ENCODE measurements around the gene NHLRC1. TPM values are rescaled to one million over a fixed set of nuclear protein-coding genes. Genes with fewer than 3 reads are reported as not detected.

The NHLRC1 gene
- total RNA-seq, 2 donors from 2014 or later: 0.29 to 0.88 TPM

DNA sequence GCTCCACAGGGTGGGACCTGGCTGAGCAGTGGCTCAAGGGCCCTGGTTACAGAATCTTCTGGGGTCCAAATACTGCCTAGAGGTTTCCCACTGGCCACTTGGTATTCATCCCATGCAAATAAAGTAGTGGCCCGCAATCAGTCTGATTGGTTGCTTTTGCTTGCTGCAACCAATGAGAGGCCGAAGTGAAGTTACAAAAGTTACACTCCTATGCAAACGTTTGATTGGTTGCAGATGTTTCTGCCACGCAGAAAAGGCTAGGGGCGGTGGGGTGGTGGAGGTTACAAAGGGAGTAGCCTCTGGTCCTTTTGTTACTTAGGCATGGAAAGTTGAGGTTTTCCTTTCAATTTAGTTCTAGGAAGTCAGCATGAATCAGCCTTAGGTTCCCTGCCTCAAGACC lies 3.6 kb upstream of the NHLRC1 start:
- no peaks in the 10 kb centered on the region for H3K9me3 ChIP-seq (ENCODE audit: control insufficient read depth, low read length)
- peaks cover 12% of the 10 kb centered on the region for H3K36me3 Mint-ChIP-seq (ENCODE audit: low read depth)
- H3K27me3 Mint-ChIP-seq (ENCODE audit: insufficient read depth): peaks cover 17% of the 10 kb centered on the region
- no peak overlapping the region for H3K27ac ChIP-seq (ENCODE audit: low read depth, low read length)
- no peak overlapping the region for H3K4me3 ChIP-seq (ENCODE audit: low read length)
- H3K27ac Mint-ChIP-seq: no peak overlapping the region
- no peaks in the 10 kb centered on the region for H3K4me1 ChIP-seq (ENCODE audit: control insufficient read depth, insufficient read depth, low read length)
- no peaks in the 10 kb centered on the region for H3K9me3 Mint-ChIP-seq
- no peak overlapping the region for H3K9ac ChIP-seq (ENCODE audit: extremely low read depth, low read length, poor library complexity, severe bottlenecking)
- TF ChIP-seq, protein P1, sequence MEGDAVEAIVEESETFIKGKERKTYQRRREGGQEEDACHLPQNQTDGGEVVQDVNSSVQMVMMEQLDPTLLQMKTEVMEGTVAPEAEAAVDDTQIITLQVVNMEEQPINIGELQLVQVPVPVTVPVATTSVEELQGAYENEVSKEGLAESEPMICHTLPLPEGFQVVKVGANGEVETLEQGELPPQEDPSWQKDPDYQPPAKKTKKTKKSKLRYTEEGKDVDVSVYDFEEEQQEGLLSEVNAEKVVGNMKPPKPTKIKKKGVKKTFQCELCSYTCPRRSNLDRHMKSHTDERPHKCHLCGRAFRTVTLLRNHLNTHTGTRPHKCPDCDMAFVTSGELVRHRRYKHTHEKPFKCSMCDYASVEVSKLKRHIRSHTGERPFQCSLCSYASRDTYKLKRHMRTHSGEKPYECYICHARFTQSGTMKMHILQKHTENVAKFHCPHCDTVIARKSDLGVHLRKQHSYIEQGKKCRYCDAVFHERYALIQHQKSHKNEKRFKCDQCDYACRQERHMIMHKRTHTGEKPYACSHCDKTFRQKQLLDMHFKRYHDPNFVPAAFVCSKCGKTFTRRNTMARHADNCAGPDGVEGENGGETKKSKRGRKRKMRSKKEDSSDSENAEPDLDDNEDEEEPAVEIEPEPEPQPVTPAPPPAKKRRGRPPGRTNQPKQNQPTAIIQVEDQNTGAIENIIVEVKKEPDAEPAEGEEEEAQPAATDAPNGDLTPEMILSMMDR (conservative IDR thresholded peaks at IDR 0.05): no peak
- no peaks in the 10 kb centered on the region for H3K4me1 Mint-ChIP-seq
- H3K4me3 Mint-ChIP-seq: no peak overlapping the region
- peaks cover 8% of the 10 kb centered on the region for H3K27me3 ChIP-seq (ENCODE audit: control insufficient read depth, insufficient read depth, low read length, poor library complexity, severe bottlenecking)
- no peak for DNase-seq
- 54 to 66% methylated on average over 5 of the region's 5 CpGs for WGBS, 2 experiments (ENCODE audit: insufficient coverage in 1 of 2, insufficient read length in 1 of 2)
- H3K36me3 ChIP-seq (ENCODE audit: control insufficient read depth, insufficient read depth, low read length): peaks cover 10% of the 10 kb centered on the region

DNA sequence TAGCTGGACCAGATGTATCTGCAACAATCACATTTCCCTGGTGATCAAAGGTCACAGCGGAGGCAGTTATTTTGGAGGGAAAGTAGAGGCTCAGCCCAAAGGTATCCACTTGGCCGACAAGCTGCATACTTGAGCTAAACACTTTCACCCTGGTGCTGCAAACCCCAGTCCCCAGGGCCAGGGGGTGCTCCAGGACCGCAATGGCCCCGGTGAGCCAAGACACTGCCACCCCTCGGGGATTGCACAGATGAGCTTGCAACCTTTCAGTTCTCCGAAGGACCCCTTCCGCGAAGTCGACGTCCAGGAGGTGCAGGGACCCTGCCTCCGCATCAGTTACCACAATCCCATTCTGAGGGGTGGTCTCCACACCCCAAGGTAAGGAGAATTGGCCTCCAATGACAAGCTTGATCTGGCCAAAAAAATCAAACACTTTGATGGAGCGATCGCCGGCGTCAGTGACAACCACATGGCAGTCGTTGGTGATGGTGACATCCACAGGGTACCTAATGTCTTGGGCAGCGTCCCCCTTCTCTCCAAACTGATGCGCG lies 823 bp downstream of the NHLRC1 start:
- no peaks in the 10 kb centered on the region for H3K9me3 ChIP-seq (ENCODE audit: control insufficient read depth, low read length)
- H3K27me3 ChIP-seq (ENCODE audit: control insufficient read depth, insufficient read depth, low read length, poor library complexity, severe bottlenecking): peaks cover 9% of the 10 kb centered on the region
- TF ChIP-seq, protein P1 (conservative IDR thresholded peaks at IDR 0.05): peak; percentile 70
- peak; percentile 77 for DNase-seq
- peak overlapping the region; percentile 48 for H3K4me3 Mint-ChIP-seq
- H3K27ac ChIP-seq (ENCODE audit: low read depth, low read length): no peak overlapping the region
- H3K27ac Mint-ChIP-seq: no peak overlapping the region
- no peaks in the 10 kb centered on the region for H3K36me3 Mint-ChIP-seq (ENCODE audit: low read depth)
- H3K4me1 Mint-ChIP-seq: no peaks in the 10 kb centered on the region
- 93 to 97% methylated on average over 13 to 19 of the region's 19 CpGs for WGBS, 2 experiments (ENCODE audit: insufficient coverage in 1 of 2, insufficient read length in 1 of 2)
- H3K4me1 ChIP-seq (ENCODE audit: control insufficient read depth, insufficient read depth, low read length): no peaks in the 10 kb centered on the region
- no peak overlapping the region for H3K4me3 ChIP-seq (ENCODE audit: low read length)
- H3K9me3 Mint-ChIP-seq: no peaks in the 10 kb centered on the region
- H3K36me3 ChIP-seq (ENCODE audit: control insufficient read depth, insufficient read depth, low read length): no peaks in the 10 kb centered on the region
- no peak overlapping the region for H3K9ac ChIP-seq (ENCODE audit: extremely low read depth, low read length, poor library complexity, severe bottlenecking)
- peaks cover 25% of the 10 kb centered on the region for H3K27me3 Mint-ChIP-seq (ENCODE audit: insufficient read depth)

DNA sequence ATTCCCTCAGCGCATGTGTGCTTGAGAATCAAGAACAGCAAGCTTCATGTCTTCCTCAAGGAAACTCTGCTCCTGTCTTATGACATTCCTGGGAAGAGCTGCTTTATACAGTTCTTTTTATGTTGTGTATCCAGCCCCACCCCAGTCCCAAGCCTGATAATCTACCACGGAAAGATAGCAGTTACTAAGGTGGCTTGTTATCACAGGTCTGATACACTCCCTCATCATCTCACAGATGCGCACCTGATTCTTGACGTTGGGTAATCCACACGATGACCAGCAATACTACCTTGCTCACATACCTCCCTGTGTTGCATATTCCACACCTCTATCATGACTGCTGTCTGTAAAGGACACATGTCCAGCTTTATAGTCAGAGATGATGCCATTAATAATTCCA lies 3.2 kb downstream of the NHLRC1 start:
- TF ChIP-seq, protein P1 (conservative IDR thresholded peaks at IDR 0.05): no peak
- Histone ChIP-seq H3K4me1 (ENCODE audit: control insufficient read depth, insufficient read depth, low read length) (no peaks in the 10 kb centered on the region), H3K27ac (ENCODE audit: low read depth, low read length) (no peak overlapping the region), H3K4me3 (ENCODE audit: low read length) (no peak overlapping the region), H3K9ac (ENCODE audit: extremely low read depth, low read length, poor library complexity, severe bottlenecking) (no peak overlapping the region), H3K27me3 (ENCODE audit: control insufficient read depth, insufficient read depth, low read length, poor library complexity, severe bottlenecking) (peaks cover 9% of the 10 kb centered on the region), H3K9me3 (ENCODE audit: control insufficient read depth, low read length) (no peaks in the 10 kb centered on the region), H3K36me3 (ENCODE audit: control insufficient read depth, insufficient read depth, low read length) (no peaks in the 10 kb centered on the region)
- H3K4me3 Mint-ChIP-seq: no peak overlapping the region
- no peak overlapping the region for H3K27ac Mint-ChIP-seq
- peaks cover 25% of the 10 kb centered on the region for H3K27me3 Mint-ChIP-seq (ENCODE audit: insufficient read depth)
- H3K4me1 Mint-ChIP-seq: no peaks in the 10 kb centered on the region
- no peak for DNase-seq
- H3K36me3 Mint-ChIP-seq (ENCODE audit: low read depth): no peaks in the 10 kb centered on the region
- WGBS, 2 experiments (ENCODE audit: insufficient coverage in 1 of 2, insufficient read length in 1 of 2): 81 to 86% methylated on average over 5 of the region's 5 CpGs
- H3K9me3 Mint-ChIP-seq: no peaks in the 10 kb centered on the region

All from endodermal cell (in vitro differentiated cells).